ENCODE measurements around the gene SLC6A11.

- no peak for TF ChIP-seq CTCF (IDR thresholded peaks at IDR 0.05)
- TF ChIP-seq POLR2AphosphoS5 (IDR thresholded peaks at IDR 0.05), result no peak
These were observed 27.4 kb downstream of the SLC6A11 start for GRCh38 chr3:10843378-10843777.

All from upper lobe of left lung (tissue), 4 donors.